HG02973 (cell line): Measurements from ENCODE around the gene SYNJ1.

ENCODE experiments used
- ATAC-seq: cut with Tn5 transposase; IDR thresholded peaks from one replicate; pipeline ENCODE4 v1.9.1; 2021; ENCODE audit warnings: moderate library complexity; ENCODE audit not compliant: unreplicated experiment

Gene SYNJ1

GRCh38 chr21:32585970-32586369, 141.8 kb downstream of the SYNJ1 start:
- ATAC-seq: no peak

- ATAC-seq: no peak
Observed at GRCh38 chr21:32585042-32585710, 142.6 kb downstream of the SYNJ1 start, which contains the start of gene TCP10L. TCP10L (minus strand) TSS chr21:32585523; CDS start chr21:32584304, 1,219 bp downstream.

GRCh38 chr21:32584472-32584871, 143.3 kb downstream of the SYNJ1 start:
- no peak for ATAC-seq

GRCh38 chr21:32581732-32582131, 146.1 kb downstream of the SYNJ1 start:
- ATAC-seq: no peak

- no peak for ATAC-seq
Observed at GRCh38 chr21:32580949-32581348, 146.9 kb downstream of the SYNJ1 start.
